ENCODE measurements around the gene TFDP2.
"Not testable (repeated sequence)": the region's sequence is repeated elsewhere in the genome, so short reads cannot be mapped to it uniquely, and the experiment has no call there.

TFDP2 gene

DNA sequence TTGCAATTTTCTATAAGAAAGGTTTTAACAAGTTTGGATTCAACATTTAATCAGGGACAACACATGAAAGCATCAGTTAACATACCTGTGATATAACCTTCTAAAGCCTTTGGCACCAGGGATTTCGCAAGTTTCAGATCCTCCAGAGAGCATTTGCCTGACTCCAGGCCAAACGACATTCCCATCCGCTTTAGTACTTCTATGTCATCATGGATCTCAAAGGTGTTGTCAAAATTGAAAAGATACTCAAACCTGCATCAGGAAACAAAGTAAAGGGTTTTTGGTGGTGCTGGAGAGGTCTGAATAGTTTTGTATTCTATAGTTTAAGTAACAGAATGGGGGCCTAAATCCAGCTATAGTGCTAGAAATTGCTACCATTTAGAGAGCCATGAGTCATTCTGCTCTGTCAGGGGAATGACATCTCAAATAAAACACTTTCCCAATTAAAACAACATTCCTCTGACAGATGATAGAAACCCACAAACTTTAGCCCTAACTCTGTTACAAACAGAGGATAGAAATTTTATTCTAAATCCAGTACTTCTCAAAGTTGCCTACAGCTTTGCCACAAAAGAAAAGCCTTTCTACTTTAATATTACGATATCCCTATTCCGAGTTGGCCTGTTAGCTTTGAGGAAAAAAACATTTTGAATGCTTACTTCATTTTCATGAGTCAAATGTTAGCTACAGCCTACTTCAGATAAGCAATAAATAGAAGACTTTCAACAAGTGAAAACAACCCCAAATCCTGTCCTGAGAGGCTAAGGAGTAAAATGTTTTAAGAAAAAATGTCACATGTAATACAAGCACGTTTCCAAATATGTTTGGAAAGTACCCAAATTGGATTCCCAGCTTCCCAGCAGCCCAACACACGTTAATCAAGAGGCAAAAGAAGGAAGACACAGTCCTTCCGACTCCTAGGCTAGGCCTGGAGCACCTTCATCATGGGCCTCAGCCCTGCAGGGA is 189.5 kb downstream of the TFDP2 start:
- DNase-seq = no peak

DNA sequence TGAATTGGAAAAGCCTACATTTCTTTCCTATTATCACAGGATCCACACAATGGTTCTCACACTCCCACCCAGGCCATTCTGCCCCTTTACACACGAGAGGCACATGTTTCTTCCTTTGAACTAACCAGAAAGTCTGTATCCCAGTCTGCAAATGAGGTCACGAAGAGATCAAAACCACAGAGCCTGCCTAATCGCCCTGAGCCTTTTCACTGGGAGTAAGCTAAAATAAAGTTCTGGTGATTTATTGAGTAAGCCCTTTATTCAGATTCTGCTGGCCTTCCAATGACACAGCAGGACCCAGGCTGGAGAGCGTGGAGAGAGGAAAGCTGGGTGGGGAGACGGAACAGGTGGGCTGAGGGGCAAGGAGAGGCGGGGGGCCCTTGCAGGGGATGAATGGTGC is 194.2 kb downstream of the TFDP2 start:
- DNase-seq = no peak

GRCh38 chr3:141952611-141953010 is 196.7 kb downstream of the TFDP2 start:
- no peak for DNase-seq

DNA sequence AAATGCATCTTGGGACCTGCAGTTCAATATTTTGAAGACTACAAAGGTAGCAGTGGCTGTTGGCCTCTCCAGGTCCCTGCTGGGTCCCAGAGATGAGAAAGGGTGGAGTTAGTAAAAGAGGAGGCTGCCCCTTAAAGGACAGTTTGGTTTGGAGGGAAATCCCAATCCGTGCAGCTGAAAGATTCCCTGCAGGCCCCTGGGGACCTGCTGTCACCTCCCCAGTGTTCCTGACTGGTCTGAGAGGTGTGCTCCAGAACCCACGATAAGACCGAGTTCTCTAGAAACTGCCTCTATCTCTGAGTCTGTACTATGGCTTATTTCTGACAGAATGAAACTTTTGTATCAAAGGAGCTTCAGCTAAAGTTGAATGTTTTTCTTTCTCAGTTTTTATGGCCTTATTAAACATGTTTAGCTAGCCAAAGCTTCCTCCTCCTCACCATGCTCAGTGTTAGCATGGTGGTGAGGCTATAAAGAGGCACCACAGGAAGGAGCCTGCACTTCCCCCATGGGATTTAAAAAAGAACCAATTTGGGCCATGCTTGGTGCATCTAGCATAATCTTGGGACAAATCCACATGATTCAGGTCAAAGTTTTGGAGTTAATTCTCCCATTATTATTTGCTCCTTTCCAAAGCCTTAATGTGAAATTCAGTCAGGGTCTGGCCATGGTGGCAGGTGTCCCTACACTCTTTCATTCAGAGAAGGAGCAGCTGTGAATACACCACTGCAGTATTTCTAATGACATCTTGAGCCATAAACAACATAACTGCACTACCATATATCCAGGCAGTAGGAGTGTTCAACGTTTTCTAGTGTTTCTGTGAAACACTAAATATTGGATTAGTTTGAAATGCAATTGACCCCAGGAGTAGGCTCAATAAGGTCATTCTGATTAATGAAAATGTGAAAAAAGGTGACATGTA is 198.5 kb downstream of the TFDP2 start:
- no peak for DNase-seq

GRCh38 chr3:141949972-141950371 is 199.4 kb downstream of the TFDP2 start:
- no peak for DNase-seq

DNA sequence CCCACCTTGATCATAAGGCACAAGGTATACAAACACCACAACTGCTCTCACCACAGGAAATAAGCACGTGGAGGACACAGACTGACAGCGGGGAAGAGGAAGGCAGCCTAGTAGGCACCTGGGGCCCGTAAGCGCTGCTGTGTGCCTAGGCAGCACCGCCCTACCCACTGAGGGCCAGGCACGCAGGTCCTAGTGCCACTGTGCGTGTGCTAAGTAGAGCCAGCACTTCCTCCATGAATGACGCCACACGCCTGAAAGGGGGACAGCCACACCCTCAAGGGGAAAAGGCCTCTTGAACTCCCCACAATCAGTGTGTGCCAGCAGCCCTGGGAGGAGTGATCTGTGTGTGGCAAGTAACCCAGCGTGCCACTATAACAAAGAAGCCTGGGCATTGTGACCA is 199.9 kb downstream of the TFDP2 start:
- no peak for DNase-seq

- DNase-seq = no peak
Measured at GRCh38 chr3:141945726-141946485, 203.4 kb downstream of the TFDP2 start.

- DNase-seq = no peak
Measured at GRCh38 chr3:141942006-141942405, 207.3 kb downstream of the TFDP2 start.

GRCh38 chr3:141941093-141941492 is 208.3 kb downstream of the TFDP2 start:
- no peak for DNase-seq

DNA sequence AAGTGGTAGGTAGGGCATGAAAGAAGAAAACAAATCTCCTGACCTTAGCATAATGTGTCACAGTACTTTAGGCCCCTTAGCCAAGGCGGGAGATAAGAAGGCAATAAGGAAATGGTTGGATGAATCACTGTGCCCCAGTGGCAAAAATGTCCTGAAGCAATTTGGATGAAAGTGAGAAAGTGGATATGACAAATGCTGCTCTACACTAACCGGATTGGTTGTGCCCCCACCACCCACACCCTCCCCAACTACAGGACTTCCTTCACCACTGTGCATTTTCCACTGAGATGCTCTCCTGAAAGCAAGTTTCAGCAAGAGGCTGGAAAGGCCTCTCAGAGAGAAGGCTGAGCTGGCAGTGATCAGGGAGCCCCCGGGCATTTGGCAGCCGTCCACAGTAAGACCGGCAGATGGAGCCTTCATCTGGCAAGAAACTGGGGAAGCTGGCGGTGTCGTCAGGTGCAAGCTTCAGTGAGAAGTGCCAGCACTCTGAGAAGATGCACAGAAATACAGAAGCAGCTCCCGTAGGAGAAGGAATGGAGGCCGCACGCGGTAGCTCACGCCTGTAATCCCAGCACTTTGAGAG is 209.1 kb downstream of the TFDP2 start:
- no peak for DNase-seq

GRCh38 chr3:141939759-141940158 is 209.6 kb downstream of the TFDP2 start:
- no peak for DNase-seq

- DNase-seq = no peak
Measured at GRCh38 chr3:141938011-141938500, 211.3 kb downstream of the TFDP2 start.

GRCh38 chr3:141934354-141934753 is 215.0 kb downstream of the TFDP2 start:
- no peak for DNase-seq

- DNase-seq = no peak
Measured at GRCh38 chr3:141933421-141934300, 215.7 kb downstream of the TFDP2 start.

DNA sequence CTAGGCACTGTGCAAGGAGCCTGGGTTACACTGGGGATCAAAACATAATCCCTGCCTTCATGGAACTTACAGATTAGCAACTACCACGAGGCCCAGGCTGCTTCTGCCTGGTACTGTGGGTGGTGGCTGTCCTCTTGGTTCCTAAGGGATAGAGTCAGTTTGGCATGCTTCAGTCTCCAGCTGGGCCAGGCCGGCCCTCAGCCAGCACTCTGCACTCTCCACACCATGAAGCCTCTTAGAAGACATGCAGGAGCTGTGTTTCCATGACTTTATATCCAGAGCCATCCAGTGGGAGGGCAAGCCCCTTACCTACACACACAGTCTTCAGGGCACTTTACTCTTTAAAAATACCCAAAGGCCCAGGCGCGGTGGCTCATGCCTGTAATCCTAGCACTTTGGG is 218.5 kb downstream of the TFDP2 start:
- DNase-seq = no peak

DNA sequence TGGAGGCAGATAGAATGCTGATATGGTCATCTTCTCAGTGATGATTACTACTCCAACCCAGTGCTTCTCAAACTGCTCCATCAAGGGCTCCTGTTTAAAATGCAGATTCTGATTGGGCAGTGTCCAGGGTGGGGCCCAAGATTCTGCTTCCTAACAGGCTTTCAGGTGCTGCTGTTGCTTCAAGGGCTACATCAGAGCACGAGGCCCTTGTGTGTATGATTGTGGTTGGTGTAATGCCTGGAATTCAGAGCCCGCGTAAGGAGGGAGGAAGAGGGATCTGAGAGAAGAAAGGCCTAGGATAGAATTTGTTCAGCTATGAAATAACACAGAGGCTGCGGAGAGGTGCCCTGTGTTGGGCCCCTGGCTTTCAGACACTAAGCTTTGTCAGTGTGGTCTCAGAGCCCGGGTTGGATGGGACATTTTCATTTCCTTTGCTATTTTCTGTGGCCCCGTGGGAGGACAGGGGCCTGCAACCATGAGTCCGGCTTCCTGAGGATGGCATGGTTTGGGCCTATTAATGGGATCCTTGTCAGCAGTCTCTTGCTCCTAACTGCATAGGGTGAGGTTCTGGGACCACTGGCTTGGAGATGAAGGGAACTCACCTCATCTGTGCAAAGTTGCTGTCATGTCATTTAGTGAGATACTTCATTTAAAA is 219.9 kb downstream of the TFDP2 start:
- no peak for DNase-seq

DNA sequence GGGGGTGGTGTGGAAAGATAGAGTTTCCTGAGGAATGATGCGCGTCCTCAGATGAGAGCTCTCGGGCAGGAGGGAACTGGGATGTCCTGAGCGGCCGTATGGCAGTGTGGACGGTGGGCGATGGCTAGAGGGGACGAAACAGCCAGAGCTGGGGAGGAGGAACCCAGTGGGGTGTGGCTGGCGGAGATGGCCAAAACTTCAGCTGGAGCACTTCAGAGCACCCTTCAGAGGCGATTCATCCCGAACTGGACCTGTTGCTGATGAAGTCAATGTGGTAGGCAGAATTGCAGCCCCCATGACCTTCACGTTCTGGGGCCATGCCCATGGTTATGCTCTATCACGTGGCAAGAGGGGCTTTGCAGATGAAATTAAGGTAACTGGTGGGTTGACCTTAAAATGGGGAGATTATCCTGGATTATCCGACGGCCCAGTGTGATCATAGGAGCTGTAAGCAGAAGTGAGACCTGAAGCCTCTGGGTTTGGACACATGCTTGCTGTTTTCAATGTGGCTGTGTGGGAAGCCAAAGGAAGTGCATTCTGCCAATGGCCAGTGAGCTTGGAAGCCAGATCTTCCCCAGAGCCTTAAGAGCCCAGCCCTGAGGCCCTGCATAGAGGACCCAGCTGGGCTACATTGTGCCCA is 220.6 kb downstream of the TFDP2 start:
- DNase-seq = no peak

GRCh38 chr3:141926929-141927328 is 222.4 kb downstream of the TFDP2 start:
- DNase-seq = no peak

GRCh38 chr3:141925677-141926076 is 223.7 kb downstream of the TFDP2 start:
- DNase-seq = not testable (repeated sequence)

GRCh38 chr3:141921316-141921715 is 228.0 kb downstream of the TFDP2 start:
- no peak for DNase-seq
